ENCODE data around the gene PGAP6.
"Not testable (repeated sequence)": the region's sequence is repeated elsewhere in the genome, so short reads cannot be mapped to it uniquely, and the experiment has no call there.

PGAP6 gene

DNA sequence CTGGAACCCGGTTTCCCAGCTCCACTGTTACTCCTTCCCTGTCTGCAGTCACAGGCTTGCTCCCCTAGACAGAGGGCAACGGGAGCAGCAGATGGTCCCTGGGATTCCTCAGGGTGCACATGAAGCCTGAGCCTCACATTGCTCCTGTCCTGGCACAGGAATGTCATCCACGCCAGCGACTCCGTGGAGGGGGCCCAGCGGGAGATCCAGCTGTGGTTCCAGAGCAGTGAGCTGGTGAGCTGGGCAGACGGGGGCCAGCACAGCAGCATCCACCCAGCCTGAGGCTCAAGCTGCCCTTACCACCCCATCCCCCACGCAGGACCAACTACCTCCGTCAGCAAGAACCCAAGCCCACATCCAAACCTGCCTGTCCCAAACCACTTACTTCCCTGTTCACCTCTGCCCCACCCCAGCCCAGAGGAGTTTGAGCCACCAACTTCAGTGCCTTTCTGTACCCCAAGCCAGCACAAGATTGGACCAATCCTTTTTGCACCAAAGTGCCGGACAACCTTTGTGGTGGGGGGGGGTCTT, 18.3 kb upstream of the PGAP6 start:
- no peak for DNase-seq

DNA sequence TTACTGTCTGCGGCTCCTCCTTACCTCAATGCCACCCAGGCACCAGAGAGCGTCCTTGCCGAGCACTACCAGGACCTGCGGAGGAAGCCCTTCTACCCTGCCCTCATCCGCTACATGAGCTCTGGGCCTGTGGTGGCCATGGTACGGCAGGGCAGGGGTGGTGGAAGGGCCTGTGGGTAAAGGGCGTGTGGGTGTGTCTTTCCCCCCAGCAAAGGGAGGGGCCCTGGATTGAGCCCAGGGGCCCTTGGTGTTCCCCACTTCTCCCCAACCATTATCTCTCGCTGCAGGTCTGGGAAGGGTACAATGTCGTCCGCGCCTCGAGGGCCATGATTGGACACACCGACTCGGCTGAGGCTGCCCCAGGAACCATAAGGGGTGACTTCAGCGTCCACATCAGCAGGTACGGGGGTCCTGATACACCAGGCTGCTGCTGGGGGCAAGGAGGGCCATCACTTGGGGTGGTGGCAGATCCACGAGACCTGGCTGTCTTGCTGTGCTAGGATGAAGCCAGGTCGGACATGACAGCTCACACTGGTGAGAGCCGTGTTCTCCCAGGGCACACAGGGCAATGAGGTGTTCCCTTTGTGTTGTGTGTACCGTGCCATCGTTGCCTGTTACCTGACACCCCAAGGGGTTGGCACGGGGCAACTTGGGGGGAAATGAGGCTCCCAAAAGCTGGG, 17.7 kb upstream of the PGAP6 start:
- no peak for DNase-seq

- no peak for DNase-seq
Measured at GRCh38 chr16:398561-399339, 17.0 kb upstream of the PGAP6 start.

DNA sequence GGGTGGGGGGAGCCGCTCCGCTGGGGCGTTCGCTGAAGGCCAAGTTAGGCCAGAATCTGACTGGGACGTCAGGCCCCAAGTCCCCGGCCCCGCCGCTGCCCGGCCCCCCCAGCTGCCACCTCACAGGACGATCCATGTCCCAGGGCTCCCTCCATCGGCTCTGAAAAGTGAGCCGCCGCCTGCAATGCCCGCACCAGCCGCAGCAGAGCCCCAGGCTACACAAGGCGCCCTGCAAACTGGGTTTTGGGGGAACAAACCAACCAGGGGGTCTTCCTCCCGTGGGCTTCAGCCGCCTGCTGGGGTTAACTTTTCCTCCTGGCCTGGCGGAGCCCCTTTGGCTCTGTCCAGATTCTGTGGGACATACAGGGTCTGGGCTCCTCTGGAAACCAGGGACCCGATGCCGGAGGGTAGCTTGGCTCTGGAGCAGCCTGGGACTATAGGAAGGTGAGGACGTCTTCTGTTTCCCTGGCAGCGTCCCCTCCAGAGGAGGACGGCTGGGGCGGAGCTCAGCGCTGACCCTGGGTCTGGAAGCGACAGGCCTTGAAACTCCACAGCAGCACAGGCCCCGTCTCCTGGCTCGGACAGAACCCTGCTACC, 16.1 kb upstream of the PGAP6 start:
- DNase-seq = no peak

DNA sequence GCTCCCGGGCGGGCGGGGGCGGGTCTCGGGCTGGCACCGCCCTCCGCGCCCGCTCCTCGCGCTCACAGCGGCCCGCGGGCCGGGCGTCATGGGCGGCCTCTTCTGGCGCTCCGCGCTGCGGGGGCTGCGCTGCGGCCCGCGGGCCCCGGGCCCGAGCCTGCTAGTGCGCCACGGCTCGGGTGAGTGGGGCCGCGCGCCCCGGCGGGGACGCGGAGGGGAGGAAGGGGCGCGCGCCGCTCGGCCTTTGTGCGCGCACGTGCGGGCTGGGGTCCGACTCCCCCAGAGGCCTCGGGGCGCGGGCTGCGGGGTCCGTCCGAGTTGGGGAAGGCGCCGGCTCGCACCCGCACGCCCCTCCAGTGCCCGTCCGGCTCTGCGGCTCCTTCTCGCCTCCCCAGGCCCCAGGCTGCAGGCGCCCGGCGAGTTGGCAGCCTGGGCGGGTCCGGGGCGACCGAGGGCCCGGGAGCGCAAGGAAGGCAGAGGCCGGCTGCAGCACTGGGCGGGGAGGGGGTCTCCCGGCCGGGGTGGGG, 15.4 kb upstream of the PGAP6 start, which contains the start of gene NME4:
NME4 (plus strand) TSS at position 65 of the 527 bp plus-strand sequence; CDS start at position 89, 24 bp downstream.
- DNase-seq = no peak

DNA sequence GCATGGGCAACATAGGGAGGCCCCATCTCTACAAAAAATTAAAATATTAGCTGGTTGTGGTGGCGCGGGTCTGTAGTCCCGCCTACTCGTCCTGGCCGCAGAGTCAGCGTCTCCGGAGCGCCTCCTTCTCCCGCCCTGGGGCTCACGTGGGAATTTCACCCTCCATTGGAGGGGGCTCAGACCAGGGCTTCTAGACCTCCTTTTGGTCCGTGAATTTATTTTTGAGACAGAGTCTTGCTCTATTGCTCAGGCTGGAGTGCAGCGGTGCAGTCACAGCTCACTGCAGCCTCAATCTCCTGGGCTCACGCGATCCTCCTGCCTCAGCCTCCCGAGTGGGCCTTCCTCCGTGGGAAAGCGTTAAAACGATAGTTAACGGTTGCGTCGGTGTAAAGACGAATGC, 14.8 kb upstream of the PGAP6 start:
- no peak for DNase-seq

GRCh38 chr16:396199-396598, 14.4 kb upstream of the PGAP6 start:
- no peak for DNase-seq

- DNase-seq = no peak
Measured at GRCh38 chr16:392450-393030, 10.8 kb upstream of the PGAP6 start.

GRCh38 chr16:391885-392335, 10.1 kb upstream of the PGAP6 start:
- no peak for DNase-seq

DNA sequence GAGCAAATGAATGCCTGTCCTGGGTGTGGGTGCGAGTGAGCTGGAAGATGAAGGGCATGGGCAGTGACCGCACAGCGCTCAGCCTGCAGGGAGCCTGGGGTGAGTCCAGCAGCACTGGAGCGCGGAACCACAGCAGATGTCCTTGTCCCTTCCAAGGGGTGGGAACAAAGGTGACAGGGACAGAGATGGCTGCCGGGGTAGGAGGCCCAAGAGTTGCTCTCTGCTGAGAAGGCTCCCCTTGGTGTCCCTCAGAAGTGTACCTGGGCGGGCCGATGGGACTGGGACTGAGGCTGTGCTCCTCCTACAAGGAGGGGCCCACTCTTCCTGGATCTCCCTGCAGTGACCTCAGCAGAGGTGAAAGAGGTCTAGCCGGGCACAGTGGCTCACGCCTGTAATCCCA, 7.6 kb upstream of the PGAP6 start:
- DNase-seq = no peak

GRCh38 chr16:387761-388666, 6.2 kb upstream of the PGAP6 start:
- not testable (repeated sequence) for DNase-seq

DNA sequence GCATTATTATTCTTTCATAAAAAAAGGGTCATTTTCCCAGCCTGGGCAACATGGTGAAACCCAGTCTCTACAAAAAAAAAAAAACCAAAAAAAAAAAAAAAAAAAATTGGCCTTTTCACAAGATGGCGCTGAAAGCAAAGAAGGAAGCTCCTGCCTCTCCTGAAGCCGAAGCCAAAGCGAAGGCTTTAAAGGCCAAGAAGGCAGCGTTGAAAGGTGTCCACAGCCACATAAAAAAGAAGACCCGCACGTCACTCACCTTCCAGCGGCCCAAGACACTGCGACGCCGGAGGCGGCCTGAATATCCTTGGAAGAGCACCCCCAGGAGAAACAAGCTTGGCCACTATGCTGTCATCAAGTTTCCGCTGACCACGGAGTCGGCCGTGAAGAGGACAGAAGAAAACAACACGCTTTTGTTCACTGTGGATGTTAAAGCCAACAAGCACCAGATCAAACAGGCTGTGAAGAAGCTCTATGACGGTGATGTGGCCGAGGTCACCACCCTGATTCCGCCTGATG, 4.9 kb upstream of the PGAP6 start:
- no peak for DNase-seq

DNA sequence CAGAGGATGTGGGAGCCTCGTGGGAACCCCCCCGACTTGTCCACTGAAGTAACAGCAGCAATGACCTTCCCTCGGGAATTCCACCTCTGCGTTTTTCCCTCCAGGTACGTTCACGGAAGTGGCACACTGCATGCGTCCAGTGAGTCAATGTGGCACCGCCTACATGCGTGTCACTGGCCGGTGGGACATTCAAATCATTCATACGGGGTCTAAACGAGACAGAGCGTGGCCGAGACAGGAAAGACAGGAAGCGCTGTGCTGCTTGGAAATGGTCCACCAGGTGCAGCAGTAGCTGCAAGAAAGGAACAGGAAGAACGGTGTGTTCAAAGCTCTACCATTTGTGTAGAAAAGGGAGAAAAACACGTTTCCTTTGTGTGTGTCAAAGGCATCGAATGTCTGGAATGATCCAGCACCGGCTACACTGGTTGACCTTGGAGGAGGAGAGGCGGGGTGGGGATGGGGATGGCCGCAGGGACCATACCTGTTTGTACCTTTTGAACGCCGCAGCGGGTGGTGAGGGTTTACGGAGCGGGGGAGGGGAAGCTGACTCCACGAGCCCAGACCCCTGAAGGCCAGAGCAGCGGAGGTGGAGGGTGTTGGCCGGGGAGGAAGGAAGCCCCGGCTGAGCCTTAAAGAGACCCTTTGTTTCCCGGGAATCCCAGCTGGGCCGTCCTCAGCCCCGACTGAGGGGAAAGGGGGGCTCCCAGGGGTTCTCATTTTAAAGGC, 1.7 kb upstream of the PGAP6 start:
- no peak for DNase-seq

- DNase-seq = no peak
Measured at GRCh38 chr16:381012-381788, 578 bp downstream of the PGAP6 start.

DNA sequence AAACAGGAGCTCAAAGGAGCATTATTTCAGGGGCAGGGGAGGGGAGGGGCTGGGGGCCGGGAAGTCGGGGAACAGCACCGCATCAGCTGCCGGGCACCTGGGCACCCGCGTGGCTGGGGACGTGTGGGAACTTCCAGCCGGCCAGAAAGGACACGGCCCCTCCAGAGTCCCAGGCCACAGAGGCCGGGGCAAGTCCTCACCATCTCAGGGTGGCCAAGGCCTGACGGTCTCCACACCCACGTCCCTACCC, 1.1 kb downstream of the PGAP6 start:
- no peak for DNase-seq

DNA sequence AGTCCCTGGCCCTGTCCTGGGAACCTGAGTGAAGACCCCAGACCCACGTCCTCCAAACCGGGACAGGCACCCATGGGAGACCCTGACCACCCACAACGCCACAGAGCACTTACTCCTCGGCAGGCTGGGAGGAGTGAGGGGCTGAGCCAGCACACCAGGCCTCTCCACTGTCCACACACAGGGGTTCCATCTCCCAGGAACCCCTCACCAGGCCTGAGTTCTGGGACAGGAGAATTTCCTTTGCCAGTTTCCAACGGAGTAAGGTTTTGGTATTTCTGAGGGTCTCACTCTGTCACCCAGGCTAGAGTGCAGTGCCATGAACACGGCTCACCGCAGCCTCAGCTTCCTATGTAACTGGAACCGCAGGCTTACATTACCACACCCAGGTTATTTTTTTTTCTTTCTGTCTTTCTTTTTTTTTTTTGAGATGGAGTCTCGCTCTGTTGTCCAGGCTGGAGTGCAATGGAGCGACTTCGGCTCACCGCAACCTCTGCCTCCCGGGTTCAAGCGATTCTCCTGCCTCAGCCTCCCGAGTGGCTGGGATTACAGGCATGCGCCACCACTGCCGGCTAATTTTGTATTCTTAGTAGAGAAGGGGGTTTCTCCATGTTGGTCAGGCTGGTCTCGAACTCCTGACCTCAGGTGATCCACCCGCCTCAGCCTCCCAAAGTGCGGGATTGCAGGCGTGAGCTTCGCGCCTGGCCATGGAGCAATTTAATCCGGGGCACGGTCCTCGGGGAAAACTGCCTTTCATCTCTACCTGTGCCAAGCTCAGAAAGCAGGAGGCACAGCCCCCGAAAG, 1.6 kb downstream of the PGAP6 start:
- DNase-seq = no peak

GRCh38 chr16:379183-379960, 2.4 kb downstream of the PGAP6 start:
- peak; percentile 87 for DNase-seq

DNA sequence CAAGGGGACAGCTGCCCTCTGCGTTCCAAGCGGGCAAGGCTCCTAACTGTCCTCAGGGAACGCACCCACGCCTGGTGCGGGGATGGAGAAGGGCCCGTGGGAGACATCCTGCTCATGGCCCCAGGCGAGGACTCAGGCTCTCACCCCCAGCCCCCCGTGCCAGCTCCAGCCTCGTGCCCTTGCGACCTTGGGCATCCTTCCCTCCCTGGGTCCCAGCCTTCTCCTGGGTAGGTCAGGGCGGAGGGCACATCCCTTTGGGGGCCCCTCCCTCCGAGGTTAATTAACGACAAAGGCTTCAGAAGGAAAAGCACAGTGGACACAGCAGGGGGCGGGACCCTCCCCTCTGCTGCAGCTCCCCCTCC, 3.0 kb downstream of the PGAP6 start:
- no peak for DNase-seq

All from NCI-H510A (cell line).